Uterus (tissue), 4 donors: Measurements from ENCODE around the gene NEAT1. TPM values are rescaled to one million over a fixed set of nuclear protein-coding genes. Genes with fewer than 3 reads are reported as not detected.
"Not testable (repeated sequence)": the region's sequence is repeated elsewhere in the genome, so short reads cannot be mapped to it uniquely, and the experiment has no call there.

Experiments used
- DNase-seq, 2 donors: peaks; one replicate each; pipeline ENCODE4 v3.0.0-alpha.2; 2019 to 2020
- H3K27ac ChIP-seq, 2 donors: fragments of 200-600 bp; sonication (generic); 1 replicate in 1 of 2; 2 replicates in 1 of 2; pipeline ENCODE4 v1.5.1; 2016 to 2018
- H3K27me3 ChIP-seq, 2 donors: fragments of 200-600 bp; sonication (generic); one replicate each; pipeline ENCODE4 v1.5.1; 2018 to 2019; ENCODE audit warnings: control low read depth in 1 of 2
- H3K36me3 ChIP-seq, 2 donors: fragments of 200-600 bp; sonication (generic); one replicate each; pipeline ENCODE4 v1.5.1; 2019; ENCODE audit warnings: control low read depth in 1 of 2
- H3K4me1 ChIP-seq, 2 donors: fragments of 200-600 bp; sonication (generic); one replicate each; pipeline ENCODE4 v1.5.1; 2018 to 2019; ENCODE audit warnings: control low read depth in 1 of 2
- H3K4me3 ChIP-seq, 2 donors: fragments of 200-600 bp; sonication (generic); 1 replicate in 1 of 2; 2 replicates in 1 of 2; pipeline ENCODE4 v1.5.1; 2018 to 2019; ENCODE audit warnings: mild to moderate bottlenecking in 1 of 2
- H3K9me3 ChIP-seq, 2 donors: fragments of 200-600 bp; sonication (generic); one replicate each; pipeline ENCODE4 v1.5.1; 2019; ENCODE audit warnings: control low read depth in 1 of 2
- CTCF ChIP-seq, 4 experiments: fragments of 200-600 bp in 2 of 4; fragments of 450-650 bp in 2 of 4; sonication (generic) in 2 of 4; IDR thresholded peaks; one replicate each; pipeline ENCODE4 v1.5.1; 2016 to 2019; ENCODE audit warnings: antibody characterized with exemption in 4 of 4, mild to moderate bottlenecking in 2 of 4, moderate library complexity in 1 of 4
- POLR2A ChIP-seq, 2 donors: fragments of 450-650 bp; IDR thresholded peaks; one replicate each; pipeline ENCODE4 v1.6.1; 2016; ENCODE audit warnings: antibody characterized with exemption in 2 of 2, mild to moderate bottlenecking in 1 of 2, moderate library complexity in 1 of 2
- intact Hi-C: fragments of 100-400 bp; cut with DNase I; formaldehyde crosslinking; loops from one replicate; pipeline ENCODE4 v1.15.1; 2023; ENCODE audit warnings: low total_unique reads
- total RNA-seq, 4 donors: library from RNA; depleted of rRNA in 3 of 4; stranded (reverse); fragments of >200 nt in 3 of 4; gene quantifications; one replicate each; pipeline versions ENCODE4 v1.1.0 to v1.2.4, GENCODE V29; 2014 to 2023
- donor health status: DM: yes; HTN: yes; CAD: no.

The NEAT1 gene
- total RNA-seq, 4 donors from 2014 or later, result 33.6 to 932 (median 120) TPM

GRCh38 chr11:65468874-65469333 is 46.3 kb downstream of the NEAT1 start:
- Histone ChIP-seq H3K27me3 (no peaks in the 10 kb centered on the region), H3K36me3 (no peaks in the 10 kb centered on the region), H3K27ac (peak overlapping the region; percentile 97 to 98), H3K4me3 (no peak overlapping the region), H3K4me1 (peaks cover 4 to 22% of the 10 kb centered on the region in 2 donors), H3K9me3 (no peaks in the 10 kb centered on the region)
- intact Hi-C loops, result no loop called here
- DNase-seq, result peak in 1 of 2 donors; percentile 65
- TF ChIP-seq CTCF (IDR thresholded peaks at IDR 0.05) (peak; percentile 33 to 66 (median 52)), POLR2A (IDR thresholded peaks at IDR 0.05) (no peak)

- Histone ChIP-seq H3K27me3 (no peaks in the 10 kb centered on the region), H3K4me1 (peaks cover 4 to 22% of the 10 kb centered on the region in 2 donors), H3K27ac (peak overlapping the region; percentile 97 to 98), H3K9me3 (no peaks in the 10 kb centered on the region), H3K36me3 (no peaks in the 10 kb centered on the region), H3K4me3 (no peak overlapping the region)
- DNase-seq, result peak in 1 of 2 donors; percentile 29
- intact Hi-C loops, result no loop called here
- no peak for TF ChIP-seq CTCF (IDR thresholded peaks at IDR 0.05)
Observed at GRCh38 chr11:65470433-65471049, 47.9 kb downstream of the NEAT1 start.

GRCh38 chr11:65471447-65471891 is 48.9 kb downstream of the NEAT1 start:
- Histone ChIP-seq H3K36me3 (no peaks in the 10 kb centered on the region), H3K27ac (peak overlapping the region; percentile 97 to 98), H3K4me1 (peaks cover 4 to 22% of the 10 kb centered on the region in 2 donors), H3K4me3 (peak overlapping the region; percentile 11 to 19), H3K27me3 (no peaks in the 10 kb centered on the region), H3K9me3 (no peaks in the 10 kb centered on the region)
- intact Hi-C loops, result no loop called here
- TF ChIP-seq POLR2A (IDR thresholded peaks at IDR 0.05) (peak in 1 of 2 donors; percentile 34), CTCF (IDR thresholded peaks at IDR 0.05) (peak; percentile 47 to 64 (median 60))
- peak; percentile 82 to 84 for DNase-seq

- Histone ChIP-seq H3K4me1 (peaks cover 4 to 22% of the 10 kb centered on the region in 2 donors), H3K27ac (peak overlapping the region; percentile 97 to 98)
- intact Hi-C loops, H3K4me3 ChIP-seq, H3K27me3 ChIP-seq, H3K36me3 ChIP-seq, H3K9me3 ChIP-seq: not testable (repeated sequence)
- peak in 1 of 2 donors; percentile 35 for DNase-seq
Observed at GRCh38 chr11:65472588-65473277, 50.1 kb downstream of the NEAT1 start.

GRCh38 chr11:65473278-65473860 is 50.8 kb downstream of the NEAT1 start:
- intact Hi-C loops, result no loop called here
- Histone ChIP-seq H3K27ac (peak overlapping the region; percentile 97 to 98), H3K27me3 (no peaks in the 10 kb centered on the region), H3K4me1 (peaks cover 4 to 22% of the 10 kb centered on the region in 2 donors), H3K9me3 (no peaks in the 10 kb centered on the region), H3K4me3 (no peak overlapping the region), H3K36me3 (no peaks in the 10 kb centered on the region)
- DNase-seq, result peak in 1 of 2 donors; percentile 24
- no peak for TF ChIP-seq CTCF (IDR thresholded peaks at IDR 0.05)
- TF ChIP-seq POLR2A (IDR thresholded peaks at IDR 0.05), result no peak
